GM12873 (cell line): ENCODE data around the gene PTPN2.

Experiments used
- CTCF ChIP-seq: IDR thresholded peaks from 2 replicates; pipeline ENCODE4 v1.5.1; 2012; ENCODE audit warnings: low read depth, mild to moderate bottlenecking, moderate library complexity, low read length, control low read depth; ENCODE audit not compliant: insufficient read depth; ENCODE audit errors: missing control alignments

PTPN2 gene

GRCh38 chr18:12772111-12772510, 111.9 kb downstream of the PTPN2 start:
- no peak for TF ChIP-seq CTCF

GRCh38 chr18:12770469-12771219, 113.4 kb downstream of the PTPN2 start:
- TF ChIP-seq CTCF: no peak

- TF ChIP-seq CTCF: no peak
Observed at GRCh38 chr18:12769644-12770440, 114.2 kb downstream of the PTPN2 start.

- no peak for TF ChIP-seq CTCF
Observed at GRCh38 chr18:12769136-12769535, 114.9 kb downstream of the PTPN2 start.

- no peak for TF ChIP-seq CTCF
Observed at GRCh38 chr18:12768625-12769024, 115.4 kb downstream of the PTPN2 start.

- TF ChIP-seq CTCF: no peak
Observed at GRCh38 chr18:12767580-12768155, 116.4 kb downstream of the PTPN2 start.

GRCh38 chr18:12766986-12767433, 117.0 kb downstream of the PTPN2 start:
- TF ChIP-seq CTCF: no peak
